ENCODE results near the gene TNFSF12.

TNFSF12 gene, protein sequence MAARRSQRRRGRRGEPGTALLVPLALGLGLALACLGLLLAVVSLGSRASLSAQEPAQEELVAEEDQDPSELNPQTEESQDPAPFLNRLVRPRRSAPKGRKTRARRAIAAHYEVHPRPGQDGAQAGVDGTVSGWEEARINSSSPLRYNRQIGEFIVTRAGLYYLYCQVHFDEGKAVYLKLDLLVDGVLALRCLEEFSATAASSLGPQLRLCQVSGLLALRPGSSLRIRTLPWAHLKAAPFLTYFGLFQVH
- 1.5 to 15.4 (median 4.2) reads per million in 17 experiments for total RNA-seq

DNA sequence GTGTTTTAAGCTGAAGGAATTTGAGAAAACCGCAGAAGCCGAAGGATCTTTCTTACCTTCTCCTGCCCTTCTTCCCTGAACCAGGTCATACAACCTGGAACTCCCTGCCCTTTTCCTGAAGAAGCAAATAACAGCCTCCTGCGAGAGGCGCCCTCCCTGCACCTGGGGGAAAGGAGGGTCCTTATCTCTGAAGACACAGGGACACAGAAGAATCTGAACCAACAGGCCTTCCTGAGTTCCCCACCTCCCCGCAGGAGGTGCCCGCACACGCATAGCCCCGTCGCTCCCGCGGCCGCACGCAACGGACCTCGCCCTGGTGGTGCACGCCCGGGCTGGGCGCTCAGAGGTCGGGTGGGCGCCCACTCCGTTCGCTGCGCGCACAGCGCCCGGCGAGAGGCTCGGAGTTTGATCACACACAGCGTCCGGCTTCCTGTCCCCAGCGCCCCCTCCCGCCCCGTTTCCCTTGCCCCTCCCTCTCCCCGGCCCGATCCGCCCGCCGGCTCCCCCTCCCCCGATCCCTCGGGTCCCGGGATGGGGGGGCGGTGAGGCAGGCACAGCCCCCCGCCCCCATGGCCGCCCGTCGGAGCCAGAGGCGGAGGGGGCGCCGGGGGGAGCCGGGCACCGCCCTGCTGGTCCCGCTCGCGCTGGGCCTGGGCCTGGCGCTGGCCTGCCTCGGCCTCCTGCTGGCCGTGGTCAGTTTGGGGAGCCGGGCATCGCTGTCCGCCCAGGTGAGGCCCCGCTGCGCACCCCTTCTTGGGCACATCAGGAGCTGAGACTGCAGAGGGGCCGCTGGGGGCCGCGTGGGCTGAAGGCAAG is at the start of gene TNFSF12:
Gene TNFSF12 (plus strand): TSS at position 474 of the 816 bp plus-strand sequence. CDS start 96 bp downstream, at position 570.
- DNase-seq, result peak; percentile 61 to 82 (median 68)

GRCh38 chr17:7499161-7499560 is 49.7 kb upstream of the TNFSF12 start:
- no peak for DNase-seq

DNA sequence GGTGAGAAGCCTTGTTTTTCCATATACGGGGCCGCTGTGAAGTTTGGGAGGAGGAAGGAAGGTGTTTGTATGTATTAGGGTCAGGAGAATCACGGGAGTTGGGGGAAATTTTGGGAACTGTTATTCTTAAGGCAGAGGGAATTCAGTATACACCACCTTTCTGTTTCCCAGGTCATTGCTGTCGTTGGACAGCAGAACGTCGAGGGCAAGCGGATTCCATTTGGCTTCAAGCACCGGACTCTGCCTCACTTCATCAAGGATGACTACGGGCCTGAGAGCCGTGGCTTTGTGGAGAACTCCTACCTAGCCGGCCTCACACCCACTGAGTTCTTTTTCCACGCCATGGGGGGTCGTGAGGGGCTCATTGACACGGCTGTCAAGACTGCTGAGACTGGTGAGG is 47.1 kb upstream of the TNFSF12 start:
- DNase-seq, result no peak

DNA sequence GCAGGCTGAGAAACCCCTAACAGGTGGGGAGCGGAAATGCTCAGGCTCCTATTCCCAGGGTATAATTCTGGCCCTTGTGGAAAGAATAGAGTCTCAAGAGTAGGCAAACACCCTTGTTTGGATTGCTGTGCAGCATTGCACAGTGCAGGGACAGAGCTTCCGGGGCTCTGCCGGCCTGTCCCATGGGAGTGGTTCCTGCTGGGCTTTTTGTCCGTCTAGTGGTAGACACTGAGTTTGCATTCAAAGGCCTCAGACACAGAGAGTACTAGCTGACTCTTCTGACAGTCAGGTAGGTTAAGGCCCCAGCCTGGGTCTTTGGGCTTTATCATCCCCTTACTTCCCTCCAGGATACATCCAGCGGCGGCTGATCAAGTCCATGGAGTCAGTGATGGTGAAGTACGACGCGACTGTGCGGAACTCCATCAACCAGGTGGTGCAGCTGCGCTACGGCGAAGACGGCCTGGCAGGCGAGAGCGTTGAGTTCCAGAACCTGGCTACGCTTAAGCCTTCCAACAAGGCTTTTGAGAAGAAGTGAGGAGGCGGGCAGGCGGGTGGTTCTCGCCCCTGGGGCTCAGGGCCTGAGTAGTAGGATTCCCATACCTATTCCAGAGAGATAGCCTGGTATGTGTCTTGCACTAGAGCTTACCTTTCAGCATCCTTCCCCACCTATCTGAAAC is 46.5 kb upstream of the TNFSF12 start:
- DNase-seq, result no peak

- peak in 2 of 4 experiments; percentile 24 to 47 for DNase-seq
Measured at GRCh38 chr17:7502987-7503386, 45.9 kb upstream of the TNFSF12 start.

GRCh38 chr17:7503521-7503920 is 45.3 kb upstream of the TNFSF12 start:
- no peak for DNase-seq

DNA sequence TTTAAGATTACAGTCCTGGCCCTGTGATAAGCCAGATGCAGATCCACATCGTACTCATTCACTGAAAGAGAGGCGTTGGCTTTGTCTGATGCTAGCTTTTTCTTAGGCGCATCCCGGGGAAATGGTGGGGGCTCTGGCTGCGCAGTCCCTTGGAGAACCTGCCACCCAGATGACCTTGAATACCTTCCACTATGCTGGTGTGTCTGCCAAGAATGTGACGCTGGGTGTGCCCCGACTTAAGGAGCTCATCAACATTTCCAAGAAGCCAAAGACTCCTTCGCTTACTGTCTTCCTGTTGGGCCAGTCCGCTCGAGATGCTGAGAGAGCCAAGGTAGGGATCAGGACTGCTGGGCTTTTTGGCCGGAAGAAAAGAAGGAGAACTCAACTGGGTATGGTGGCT is 40.7 kb upstream of the TNFSF12 start:
- no peak for DNase-seq

GRCh38 chr17:7508846-7509245 is 40.0 kb upstream of the TNFSF12 start:
- DNase-seq, result no peak

DNA sequence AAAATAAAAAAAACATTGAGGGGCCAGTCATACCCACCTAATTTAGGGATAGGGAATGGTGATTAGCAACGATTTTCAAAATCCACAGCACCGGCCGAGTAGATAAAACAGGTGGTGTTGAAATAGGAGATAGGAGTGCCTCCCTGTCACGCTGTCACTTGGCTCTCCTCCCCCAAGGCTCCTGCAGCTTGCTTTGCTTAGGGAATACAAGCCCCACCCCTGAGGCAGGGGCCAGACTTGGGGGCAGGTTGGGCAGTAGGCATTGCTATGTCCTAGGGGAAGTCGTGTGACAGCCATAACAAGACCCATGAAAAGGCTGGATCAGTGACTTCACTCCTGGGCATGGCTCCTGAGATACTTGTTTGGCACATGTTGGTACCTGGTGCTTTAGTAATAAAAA is 38.9 kb upstream of the TNFSF12 start:
- no peak for DNase-seq

DNA sequence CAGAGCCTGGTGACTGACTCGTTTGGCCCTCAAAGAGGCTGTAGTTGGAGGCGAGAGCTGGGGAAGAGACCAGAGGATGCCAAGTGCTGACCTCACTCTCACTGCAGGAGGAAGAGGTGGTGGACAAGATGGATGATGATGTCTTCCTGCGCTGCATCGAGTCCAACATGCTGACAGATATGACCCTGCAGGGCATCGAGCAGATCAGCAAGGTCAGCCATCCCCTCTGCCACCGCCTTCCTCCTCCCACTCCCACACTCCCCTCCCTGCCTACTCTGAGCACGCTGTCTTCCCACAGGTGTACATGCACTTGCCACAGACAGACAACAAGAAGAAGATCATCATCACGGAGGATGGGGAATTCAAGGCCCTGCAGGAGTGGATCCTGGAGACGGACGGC is 37.8 kb upstream of the TNFSF12 start:
- no peak for DNase-seq

DNA sequence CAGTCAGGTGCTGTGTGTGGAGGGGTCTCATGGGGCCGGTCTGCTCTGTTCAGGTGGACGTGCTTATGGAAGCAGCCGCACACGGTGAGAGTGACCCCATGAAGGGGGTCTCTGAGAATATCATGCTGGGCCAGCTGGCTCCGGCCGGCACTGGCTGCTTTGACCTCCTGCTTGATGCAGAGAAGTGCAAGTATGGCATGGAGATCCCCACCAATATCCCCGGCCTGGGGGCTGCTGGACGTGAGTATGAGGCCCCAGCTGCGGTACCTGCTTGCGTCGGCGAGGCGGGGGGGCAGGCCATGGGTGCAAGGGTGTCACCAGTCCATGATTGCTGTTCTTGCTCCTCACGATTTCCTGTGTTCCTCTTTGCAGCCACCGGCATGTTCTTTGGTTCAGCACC is 36.8 kb upstream of the TNFSF12 start:
- no peak for DNase-seq

DNA sequence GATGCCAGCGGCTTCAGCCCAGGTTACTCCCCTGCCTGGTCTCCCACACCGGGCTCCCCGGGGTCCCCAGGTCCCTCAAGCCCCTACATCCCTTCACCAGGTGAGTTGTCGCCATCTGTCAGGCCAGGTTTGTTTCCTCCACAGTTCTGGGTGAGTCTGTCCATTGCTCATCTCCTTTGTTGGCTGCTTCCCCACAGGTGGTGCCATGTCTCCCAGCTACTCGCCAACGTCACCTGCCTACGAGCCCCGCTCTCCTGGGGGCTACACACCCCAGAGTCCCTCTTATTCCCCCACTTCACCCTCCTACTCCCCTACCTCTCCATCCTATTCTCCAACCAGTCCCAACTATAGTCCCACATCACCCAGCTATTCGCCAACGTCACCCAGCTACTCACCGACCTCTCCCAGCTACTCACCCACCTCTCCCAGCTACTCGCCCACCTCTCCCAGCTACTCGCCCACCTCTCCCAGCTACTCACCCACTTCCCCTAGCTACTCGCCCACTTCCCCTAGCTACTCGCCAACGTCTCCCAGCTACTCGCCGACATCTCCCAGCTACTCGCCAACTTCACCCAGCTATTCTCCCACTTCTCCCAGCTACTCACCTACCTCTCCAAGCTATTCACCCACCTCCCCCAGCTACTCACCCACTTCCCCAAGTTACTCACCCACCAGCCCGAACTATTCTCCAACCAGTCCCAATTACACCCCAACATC is 35.9 kb upstream of the TNFSF12 start:
- DNase-seq, result peak in 2 of 4 experiments; percentile 12 to 28

- no peak for DNase-seq
Measured at GRCh38 chr17:7513850-7514419, 34.9 kb upstream of the TNFSF12 start.

- DNase-seq, result peak; percentile 71 to 88 (median 82)
Measured at GRCh38 chr17:7515911-7516610, 32.8 kb upstream of the TNFSF12 start.

DNA sequence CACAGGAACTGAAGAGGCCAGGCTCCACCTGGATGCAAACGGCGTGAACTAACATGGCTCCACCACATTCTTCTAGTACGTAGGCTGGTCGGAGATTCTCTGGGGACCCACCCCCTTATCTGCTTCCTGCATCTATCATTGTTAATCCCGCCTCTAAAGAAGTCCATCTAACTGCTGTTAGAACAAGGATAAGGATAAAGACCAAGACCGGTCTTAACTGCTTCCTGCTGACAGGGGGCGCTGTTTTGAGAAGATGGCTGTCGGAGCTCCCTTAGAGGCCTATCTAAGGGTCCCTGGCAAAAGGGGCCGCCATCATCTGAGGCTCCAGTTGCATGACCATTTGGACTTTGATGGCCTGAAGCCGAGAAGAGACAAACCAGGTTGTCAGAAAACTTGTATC is 25.8 kb upstream of the TNFSF12 start:
- peak; percentile 37 to 69 (median 58) for DNase-seq

DNA sequence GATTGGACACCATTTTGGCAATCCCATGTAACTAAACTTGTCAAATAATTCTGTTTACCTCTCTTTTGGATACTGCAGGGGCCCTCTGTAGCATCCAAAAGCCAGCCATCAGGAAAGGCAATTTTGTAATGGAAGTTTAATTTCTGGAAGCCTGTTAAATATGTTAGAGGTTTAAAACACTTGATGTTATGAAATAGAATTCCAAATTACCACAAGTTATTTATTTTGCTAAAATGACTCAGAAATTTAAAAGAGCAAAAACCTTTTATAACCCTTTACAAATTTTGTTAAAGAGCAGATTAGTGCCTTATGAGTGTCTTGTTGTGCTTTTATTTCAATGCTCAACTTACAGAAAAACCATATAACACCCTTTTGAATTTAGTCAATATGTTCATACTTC is 20.0 kb upstream of the TNFSF12 start:
- DNase-seq, result no peak

DNA sequence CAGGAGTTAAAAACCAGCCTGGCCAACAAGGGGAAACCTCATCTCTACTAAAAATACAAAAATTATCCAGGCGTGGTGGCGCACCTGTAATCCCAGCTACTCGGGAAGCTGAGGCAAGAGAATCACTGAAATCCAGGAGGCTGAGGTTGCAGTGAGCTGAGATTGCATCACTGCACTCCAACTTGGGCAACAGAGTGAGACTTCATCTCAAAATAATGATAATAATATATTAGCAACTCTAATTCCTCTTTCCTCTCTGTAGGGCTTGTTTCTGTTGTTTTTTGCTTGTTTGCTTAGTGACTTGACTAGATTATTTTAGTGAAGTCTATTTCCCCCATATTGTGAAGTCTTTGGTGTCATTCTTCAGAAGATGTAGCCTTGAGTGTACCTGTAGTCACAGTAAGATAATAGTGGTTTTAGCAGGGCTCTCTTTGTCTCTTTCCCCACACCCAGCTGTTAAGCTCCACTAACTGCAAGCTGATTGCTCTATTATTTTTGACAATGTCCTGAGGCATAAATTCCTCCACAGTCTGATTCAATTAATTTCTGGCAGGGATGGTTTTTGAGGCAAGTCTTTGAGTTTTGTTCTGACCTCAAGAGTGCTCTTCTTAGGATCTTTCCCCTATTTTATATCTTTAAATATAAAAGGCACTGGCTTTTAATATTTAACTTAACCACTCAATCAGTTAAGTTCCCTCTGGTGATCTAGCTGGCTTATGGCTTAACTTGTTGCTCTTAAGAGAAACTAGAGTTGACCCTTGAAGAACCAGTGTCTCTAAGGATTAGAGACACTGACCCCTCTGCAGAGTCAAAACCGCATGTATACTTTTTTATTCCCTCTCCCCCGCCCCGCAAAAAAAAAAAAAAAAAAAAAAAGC is 18.6 kb upstream of the TNFSF12 start:
- DNase-seq, result no peak

DNA sequence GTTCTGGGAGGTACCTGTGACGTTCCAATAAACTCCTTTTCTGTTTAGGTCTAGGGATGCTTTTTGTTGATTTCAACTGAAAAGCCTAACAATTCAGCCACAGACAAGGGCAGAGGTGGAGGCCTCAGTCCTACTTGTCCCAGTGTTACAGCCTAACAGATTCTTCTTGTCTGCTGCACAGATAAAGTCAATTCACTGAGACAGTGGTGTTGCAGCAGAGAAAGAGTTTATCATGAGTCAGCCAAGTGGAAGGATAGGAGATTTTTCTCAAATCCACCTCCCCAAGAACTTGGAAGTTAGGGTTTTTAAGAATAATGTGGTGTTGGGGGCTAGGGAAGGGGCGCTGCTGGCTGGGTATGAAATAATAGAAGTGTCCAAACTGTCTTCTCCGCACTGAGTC is 10.8 kb upstream of the TNFSF12 start:
- no peak for DNase-seq

DNA sequence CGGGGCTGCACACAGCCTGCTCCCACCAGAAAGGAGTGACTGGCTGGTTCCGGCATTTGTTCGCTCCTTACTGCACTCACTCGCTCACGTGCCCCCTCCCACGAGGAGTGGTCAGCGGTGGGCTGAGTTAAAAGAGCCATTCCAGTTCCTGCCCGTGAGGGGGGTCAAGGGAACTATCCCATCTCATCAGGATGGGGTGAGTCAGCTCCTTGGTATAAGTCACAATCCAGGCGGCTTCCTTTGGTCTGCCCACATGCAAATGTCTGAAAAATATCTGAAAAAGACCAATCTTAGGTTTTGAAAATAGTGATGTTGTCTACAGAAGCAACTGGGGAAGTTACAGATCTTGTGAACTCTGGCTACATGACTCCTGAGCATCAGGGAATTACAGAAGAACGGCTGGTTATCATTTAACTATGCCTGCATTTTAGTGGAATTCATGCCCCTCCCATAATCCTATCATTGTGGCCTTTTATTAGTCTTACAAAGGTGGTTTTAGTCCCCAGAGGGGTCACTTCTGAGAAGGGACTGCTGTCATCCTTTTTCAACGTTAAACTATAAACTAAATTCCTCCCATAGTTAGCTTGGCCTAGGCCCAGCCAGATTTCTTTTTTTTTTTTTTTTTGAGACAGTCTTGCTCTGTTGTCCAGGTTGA is 9.8 kb upstream of the TNFSF12 start:
- DNase-seq, result no peak

DNA sequence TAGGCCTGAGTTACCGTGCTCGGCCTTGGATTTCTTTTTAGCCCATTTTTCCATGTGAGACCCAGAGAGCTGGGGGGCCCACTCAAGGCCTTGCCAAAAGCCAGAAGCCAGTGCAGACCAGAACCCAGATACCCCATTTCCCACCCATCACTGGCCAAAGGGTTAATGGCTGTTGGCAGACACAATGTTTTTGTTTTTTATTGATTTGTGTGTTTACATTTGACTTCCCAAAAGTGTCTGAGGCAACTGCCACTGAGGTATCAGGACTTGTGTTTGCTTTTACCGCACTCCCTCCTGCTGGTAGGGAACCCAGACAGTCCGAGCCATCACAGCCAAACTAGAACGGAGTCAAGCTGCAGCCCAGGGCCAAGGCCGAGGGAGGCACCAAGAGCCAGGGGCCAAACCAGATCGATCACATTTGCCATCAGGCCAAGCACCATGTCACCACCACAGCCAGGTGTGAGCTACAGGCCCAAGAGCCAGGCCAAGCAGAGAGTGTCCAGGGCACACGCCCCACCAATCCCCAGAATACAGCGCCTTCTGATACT is 7.7 kb upstream of the TNFSF12 start:
- no peak for DNase-seq

Measured in suppressor macrophage (primary cell).